Lung (tissue), 12 donors: ENCODE measurements around the gene PDXK. TPM values are rescaled to one million over a fixed set of nuclear protein-coding genes. Genes with fewer than 3 reads are reported as not detected.
"Not testable (repeated sequence)": the region's sequence is repeated elsewhere in the genome, so short reads cannot be mapped to it uniquely, and the experiment has no call there.

Experiments
- ATAC-seq: fragments of 200-7000 bp; cut with Tn5 transposase; one replicate; pipeline ENCODE4 v1.9.1; 2020; ENCODE audit warnings: moderate number of reproducible peaks; ENCODE audit not compliant: insufficient read depth, low FRiP score
- DNase-seq, 3 donors: peaks; one replicate each; pipeline ENCODE4 v3.0.0-alpha.2; 2013 to 2017
- H3K27ac ChIP-seq, 2 donors: one replicate each; pipeline ENCODE4 v1.5.1; 2013; ENCODE audit warnings: mild to moderate bottlenecking in 2 of 2, moderate library complexity in 2 of 2, control low read depth in 1 of 2, inconsistent platforms in 1 of 2, low read depth in 1 of 2, low read length in 1 of 2
- H3K27me3 ChIP-seq, 3 donors: one replicate each; pipeline ENCODE4 v1.5.1; 2013; ENCODE audit warnings: low read length in 2 of 3; ENCODE audit not compliant: control insufficient read depth in 3 of 3, insufficient read depth in 3 of 3
- H3K36me3 ChIP-seq, 4 donors: one replicate each; pipeline ENCODE4 v1.5.1; 2013; ENCODE audit warnings: low read length in 4 of 4, mild to moderate bottlenecking in 1 of 4, moderate library complexity in 1 of 4; ENCODE audit not compliant: control insufficient read depth in 4 of 4, insufficient read depth in 4 of 4
- H3K4me1 ChIP-seq, 5 donors: one replicate each; pipeline ENCODE4 v1.5.1; 2013; ENCODE audit warnings: low read length in 5 of 5, mild to moderate bottlenecking in 2 of 5, moderate library complexity in 1 of 5; ENCODE audit not compliant: control insufficient read depth in 5 of 5, insufficient read depth in 5 of 5
- H3K4me3 ChIP-seq: one replicate; pipeline ENCODE4 v1.5.1; 2013; ENCODE audit warnings: mild to moderate bottlenecking, control low read depth, moderate library complexity
- H3K9ac ChIP-seq, 2 donors: one replicate each; pipeline ENCODE4 v1.5.1; 2013; ENCODE audit warnings: low read length in 2 of 2, control low read depth in 1 of 2; ENCODE audit not compliant: insufficient read depth in 1 of 2
- H3K9me3 ChIP-seq, 4 donors: one replicate each; pipeline ENCODE4 v1.5.1; 2013; ENCODE audit warnings: low read length in 3 of 4, mild to moderate bottlenecking in 1 of 4, moderate library complexity in 1 of 4; ENCODE audit not compliant: control insufficient read depth in 4 of 4, insufficient read depth in 3 of 4
- CTCF ChIP-seq: IDR thresholded peaks from 2 replicates; pipeline ENCODE4 v1.5.1; 2012; ENCODE audit warnings: mild to moderate bottlenecking; ENCODE audit errors: control extremely low read depth, extremely low read depth
- WGBS, 2 donors: extraction: QIAGEN DNeasy Blood & Tissue Kit; methylation state at CpG; one replicate each; pipeline ENCODE4 v1.1.7; 2013; 5-methylcytosine and 5-hydroxymethylcytosine counted together
- polyA plus RNA-seq, 2 donors: library from polyadenylated mRNA; stranded (reverse); fragments of 200-250 nt; gene quantifications; one replicate each; pipeline ENCODE4 v1.2.1, GENCODE V29; 2013
- total RNA-seq, 2 donors: library from RNA; depleted of rRNA in 1 of 2; stranded (reverse); fragments of >200 nt in 1 of 2; gene quantifications; one replicate each; pipeline ENCODE4 v1.2.1, GENCODE V29; 2014 to 2021
- donor health status: control.
- donor health status: control.
- donor health status: Bipolar disorder and iron deficiency.
- donor health status: healthy.
- donor health status: DM: yes; HTN: yes; CAD: no.

PDXK gene
- total and polyA plus RNA-seq, 4 donors: 62.7 to 276 (median 157) TPM

GRCh38 chr21:43697758-43698643, 20.9 kb upstream of the PDXK start:
- H3K27me3 ChIP-seq: no peaks in the 10 kb centered on the region
- DNase-seq (no peak), ATAC-seq (no peak)
- TF ChIP-seq CTCF: no peak
- no peak overlapping the region for H3K4me3 ChIP-seq
- 80 to 86% methylated on average over 11 of the region's 11 CpGs for WGBS, 2 donors
- H3K36me3 ChIP-seq: peaks cover 0 to 19% (median 3%) of the 10 kb centered on the region in 4 donors
- H3K9me3 ChIP-seq: no peaks in the 10 kb centered on the region
- no peak overlapping the region for H3K9ac ChIP-seq
- peaks cover 0 to 10% (median 0%) of the 10 kb centered on the region in 5 donors for H3K4me1 ChIP-seq
- no peak overlapping the region for H3K27ac ChIP-seq

- H3K27ac ChIP-seq, H3K4me3 ChIP-seq, H3K36me3 ChIP-seq, DNase-seq, ATAC-seq, H3K27me3 ChIP-seq, H3K9me3 ChIP-seq, H3K9ac ChIP-seq: not testable (repeated sequence)
- WGBS, 2 donors: 90 to 92% methylated on average over 5 of the region's 5 CpGs
- H3K4me1 ChIP-seq: peaks cover 0 to 14% (median 0%) of the 10 kb centered on the region in 5 donors
Measured at GRCh38 chr21:43699492-43699777, 19.5 kb upstream of the PDXK start.

- no peak for TF ChIP-seq CTCF
- Histone ChIP-seq H3K9ac (no peak overlapping the region), H3K4me3 (no peak overlapping the region), H3K36me3 (peaks cover 0 to 6% (median 2%) of the 10 kb centered on the region in 4 donors), H3K9me3 (no peaks in the 10 kb centered on the region), H3K27ac (no peak overlapping the region), H3K27me3 (no peaks in the 10 kb centered on the region), H3K4me1 (peaks cover 0 to 14% (median 0%) of the 10 kb centered on the region in 5 donors)
- ATAC-seq: no peak
- no peak for DNase-seq
- WGBS, 2 donors: 75 to 78% methylated on average over 13 of the region's 13 CpGs
Measured at GRCh38 chr21:43699933-43700599, 18.9 kb upstream of the PDXK start.
